Suppressor macrophage treated with lipopolysaccharide for 1 hour (primary cell): Measurements from ENCODE around the gene CPA1.
A peak's percentile ranks its signal among the peaks of the same experiment; 100 is the strongest.

Experiments used
- DNase-seq, 3 donors: peaks; one replicate each; pipeline ENCODE4 v3.0.0-alpha.2; 2020 to 2022

CPA1 gene

DNA sequence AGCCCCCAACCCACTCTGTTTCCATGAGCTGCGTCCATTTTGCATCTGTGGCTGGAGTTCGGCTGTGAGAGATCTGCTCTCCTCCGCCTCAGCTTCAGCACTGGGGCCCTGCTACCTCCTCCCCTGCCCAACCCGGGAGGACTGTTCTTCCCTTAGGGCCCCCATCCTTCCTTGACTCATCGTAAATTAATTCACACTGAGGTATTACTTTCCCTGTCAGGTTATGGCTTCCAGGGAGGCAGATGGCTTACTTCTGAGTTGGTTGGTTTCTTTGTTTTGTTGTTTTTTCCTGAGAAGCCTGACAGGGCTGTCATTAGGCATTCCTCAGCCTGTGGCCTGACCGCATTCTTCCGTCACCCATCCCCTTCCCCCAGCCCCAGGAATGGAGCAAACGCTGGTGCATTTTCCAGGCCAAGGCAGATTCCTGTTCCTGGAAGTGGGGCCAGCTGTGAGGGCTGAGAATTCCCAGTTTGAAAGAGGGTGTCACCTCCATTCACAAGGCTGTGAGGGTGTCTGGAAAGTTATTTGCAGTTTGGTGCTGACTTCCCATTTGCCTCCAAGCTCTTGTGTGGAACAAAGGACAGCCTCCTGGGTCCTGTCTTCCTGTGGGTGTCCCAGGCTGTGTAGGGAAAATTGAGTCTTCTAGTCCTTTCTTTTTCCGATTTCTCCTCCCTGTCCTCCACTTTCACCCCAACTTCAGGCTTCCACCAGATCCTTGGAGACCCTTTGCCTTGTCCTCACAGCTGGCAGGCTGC lies 24.0 kb upstream of the CPA1 start:
- no peak for DNase-seq

DNA sequence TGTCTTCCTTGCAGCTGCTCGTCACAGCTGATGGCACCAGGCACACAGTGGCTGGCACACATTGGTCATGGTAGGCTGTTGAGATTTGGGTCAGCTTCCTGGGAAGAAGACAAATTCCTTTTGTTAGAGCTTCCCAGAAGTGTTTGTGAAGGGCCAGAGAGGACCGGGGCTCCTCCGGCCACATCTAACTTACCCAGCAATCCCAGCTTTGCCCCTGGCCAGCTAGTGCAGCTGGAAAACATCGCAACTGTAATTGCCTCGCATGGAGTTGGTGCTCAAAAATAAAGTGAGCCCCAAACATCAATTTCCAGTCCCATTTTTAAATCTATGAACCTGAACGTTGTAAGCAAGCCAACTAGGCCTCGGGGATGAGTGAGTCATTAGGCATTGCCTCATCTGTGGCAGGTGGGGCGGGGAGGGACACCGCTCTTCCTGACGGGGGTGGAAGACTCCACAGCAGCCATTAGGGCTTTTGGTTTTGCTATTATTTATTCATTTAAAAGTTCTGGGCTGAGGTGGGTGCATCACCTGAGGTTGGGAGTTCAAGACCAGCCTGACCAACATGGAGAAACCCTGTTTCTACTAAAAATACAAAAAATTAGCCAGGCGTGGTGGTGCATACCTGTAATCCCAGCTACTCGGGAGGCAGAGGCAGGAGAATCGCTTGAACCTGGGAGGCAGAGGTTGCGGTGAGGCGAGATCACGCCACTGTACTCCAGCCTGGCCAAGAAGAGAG lies 23.2 kb upstream of the CPA1 start:
- DNase-seq, result no peak

DNA sequence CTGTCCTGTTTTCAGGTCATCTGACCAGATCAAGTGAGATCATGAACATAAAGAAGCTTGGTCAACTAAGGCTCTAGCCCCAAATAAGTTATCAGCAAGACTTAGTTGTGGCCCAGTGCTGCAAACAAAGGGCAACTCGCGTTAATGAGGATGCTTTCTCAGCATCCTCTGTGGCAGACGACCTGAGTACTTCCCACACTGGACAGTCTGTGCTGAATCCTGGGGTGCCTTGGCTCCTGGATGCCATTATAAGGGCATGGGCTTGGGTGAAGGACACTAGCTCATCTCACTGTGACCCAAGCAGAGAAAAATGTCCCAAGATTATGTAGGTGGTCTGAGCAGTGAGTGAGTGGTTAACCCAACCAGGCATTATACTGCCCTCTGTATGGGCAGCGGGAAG lies 21.8 kb upstream of the CPA1 start:
- no peak for DNase-seq

DNA sequence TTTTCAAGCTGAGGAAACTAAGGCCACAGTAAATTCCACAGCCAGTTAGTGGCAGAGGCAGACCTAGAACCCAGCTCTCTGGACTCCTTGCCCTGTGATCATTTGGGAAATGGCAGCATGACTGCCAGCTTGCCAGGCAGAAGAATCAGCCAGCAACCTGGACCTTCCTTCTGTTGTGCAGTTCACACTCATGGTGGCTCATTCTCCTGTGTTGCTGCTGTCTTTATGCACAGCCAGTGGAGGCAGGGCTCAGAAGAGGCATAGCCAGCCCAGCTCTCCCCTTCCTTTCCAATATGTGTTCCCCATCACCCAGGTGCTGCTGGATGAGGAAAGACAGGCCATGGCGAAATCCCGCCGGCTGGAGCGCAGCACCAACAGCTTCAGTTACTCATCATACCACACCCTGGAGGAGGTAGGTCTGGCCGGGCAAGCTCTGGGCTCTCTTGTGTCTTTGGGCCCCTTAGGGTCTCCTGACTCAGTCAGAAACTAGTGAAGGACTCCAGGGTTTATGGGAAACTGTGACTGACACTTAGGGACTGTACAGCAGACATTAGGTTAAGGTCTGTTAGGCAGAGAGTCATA lies 20.9 kb upstream of the CPA1 start:
- DNase-seq, result no peak

DNA sequence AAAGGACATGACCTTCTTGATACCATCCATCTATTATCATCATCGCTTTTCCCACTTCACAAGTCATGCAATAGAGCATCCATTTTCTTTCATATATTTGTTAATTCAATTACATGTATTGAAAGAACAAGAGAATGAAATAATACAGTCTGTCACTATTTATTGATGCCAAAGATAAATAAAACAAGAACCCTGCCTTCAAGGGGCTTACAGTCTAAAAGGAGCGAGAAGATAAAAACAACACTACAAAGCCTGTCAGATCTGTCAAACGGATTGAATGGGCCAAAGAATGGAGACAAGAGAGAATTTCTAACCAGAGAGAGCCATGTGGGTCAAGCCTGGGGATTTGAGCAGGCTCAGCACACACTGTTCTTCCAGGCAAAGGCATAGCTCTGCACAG lies 19.8 kb upstream of the CPA1 start:
- no peak for DNase-seq

DNA sequence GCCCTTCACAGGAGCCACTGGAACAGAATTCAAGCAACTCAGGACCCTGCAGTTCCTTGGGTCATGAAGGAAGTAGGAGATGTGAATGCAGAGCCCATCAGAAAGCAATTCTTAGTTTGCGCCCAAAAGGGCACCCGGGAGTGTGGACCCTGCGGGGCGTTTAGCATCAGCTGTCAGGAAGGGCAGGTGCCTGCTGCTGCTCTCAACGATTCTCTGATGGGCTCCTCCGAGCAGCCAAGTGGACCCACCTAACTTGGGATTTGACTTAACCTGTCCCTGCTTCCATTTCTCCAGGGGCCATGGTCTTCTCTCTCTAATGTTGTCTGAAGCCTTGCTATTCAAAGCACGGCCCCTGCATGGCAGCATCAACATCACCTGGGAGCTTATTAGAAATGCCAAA lies 18.6 kb upstream of the CPA1 start:
- no peak for DNase-seq

DNA sequence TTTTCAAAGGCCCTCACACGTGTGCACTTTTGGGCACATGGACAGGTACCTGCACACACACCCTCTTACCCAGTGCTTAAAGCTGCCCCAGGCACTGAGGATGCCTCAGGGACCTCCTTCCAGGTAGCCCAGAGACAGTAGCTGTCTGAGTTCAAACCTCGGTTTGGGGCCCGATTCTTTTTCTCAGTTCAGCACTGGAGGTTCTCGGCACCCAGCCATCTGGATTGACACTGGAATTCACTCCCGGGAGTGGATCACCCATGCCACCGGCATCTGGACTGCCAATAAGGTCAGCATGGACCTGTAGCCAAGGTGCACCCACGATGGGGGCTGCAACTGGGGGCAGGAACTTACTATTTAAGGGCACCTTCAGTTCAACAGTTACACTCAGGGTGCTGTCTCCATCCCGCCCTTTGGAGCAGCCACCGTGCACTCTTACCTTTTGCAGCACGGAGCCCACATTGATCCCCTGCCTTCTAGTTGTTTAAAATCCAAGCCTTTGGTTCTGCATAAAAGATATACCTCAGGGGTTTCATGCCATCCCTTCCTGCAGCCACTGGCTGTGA lies 18.0 kb upstream of the CPA1 start:
- DNase-seq, result no peak

DNA sequence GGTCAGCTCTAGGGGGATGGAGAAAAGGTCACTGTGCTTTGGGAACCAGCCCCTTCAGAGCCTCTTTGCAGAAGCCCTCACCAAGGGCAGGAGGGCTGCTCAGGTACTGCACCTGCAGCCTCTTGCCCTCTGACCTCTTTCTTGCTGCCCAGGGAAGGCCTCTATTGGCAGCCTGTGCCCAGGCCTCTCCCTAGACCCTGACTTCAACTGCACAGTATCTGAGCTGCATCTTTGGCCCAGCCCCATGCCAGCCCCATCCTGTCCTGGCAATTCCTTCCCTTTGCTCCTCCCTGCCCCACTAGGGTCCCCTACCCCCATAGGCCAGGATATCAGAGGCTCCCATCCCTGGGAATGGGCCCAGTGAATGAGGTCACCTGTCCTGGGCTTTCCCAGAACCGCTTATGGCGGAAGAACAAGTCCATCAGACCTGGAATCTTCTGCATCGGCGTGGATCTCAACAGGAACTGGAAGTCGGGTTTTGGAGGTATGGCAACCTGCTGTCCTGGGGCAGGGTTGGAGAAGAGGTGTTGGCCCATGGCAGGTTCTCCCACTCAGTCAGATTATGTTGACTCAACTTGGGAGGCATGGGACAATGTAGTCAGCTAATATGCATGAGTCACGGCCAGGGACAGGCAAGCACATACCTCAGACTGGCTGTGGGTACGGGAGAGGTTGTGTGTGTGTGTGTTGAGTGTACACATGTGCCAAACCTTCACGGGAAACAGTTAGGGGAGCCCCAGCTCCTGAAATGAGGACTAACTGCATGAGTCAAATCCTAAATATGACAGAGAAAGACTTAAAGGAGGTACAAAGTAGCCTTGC lies 17.1 kb upstream of the CPA1 start:
- peak; percentile 24 to 36 (median 31) for DNase-seq

DNA sequence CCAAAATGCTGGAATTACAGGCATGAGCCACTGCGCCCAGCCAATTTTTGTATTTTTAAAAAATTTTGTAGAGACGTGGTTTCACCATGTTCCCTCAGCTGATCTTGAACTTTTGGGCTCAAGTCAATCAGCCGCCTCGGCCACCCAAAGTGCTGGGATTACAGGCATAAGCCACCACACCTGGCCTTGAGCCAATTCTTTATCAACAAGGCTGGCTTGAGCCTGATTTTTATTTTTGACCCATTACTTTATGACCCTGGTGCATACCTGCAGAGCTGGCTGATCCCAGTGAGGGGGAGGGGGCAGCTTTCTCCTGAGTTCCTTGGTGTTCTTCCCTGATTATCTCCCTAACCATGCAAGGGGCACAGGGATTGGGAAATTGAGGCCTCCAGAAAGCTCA lies 15.8 kb upstream of the CPA1 start:
- DNase-seq, result no peak

DNA sequence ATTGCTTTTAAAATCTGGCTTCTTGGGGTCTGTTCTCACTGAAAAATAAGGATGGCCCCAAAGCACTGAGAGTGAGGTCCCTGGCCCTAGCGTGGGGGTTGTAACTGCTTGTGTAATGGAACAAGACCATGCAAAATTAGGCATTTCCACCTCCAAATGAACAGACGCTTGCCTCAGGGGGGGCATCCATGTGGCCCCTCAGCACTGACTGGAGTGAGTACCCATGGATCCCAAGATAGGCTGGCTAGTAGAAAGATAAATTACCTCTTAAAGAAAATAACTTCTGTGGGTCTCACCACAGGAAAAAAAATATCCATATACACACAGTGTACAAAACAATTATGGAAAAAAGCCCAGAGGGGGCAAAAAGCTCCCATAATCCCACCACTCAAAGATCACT lies 15.2 kb upstream of the CPA1 start:
- no peak for DNase-seq

DNA sequence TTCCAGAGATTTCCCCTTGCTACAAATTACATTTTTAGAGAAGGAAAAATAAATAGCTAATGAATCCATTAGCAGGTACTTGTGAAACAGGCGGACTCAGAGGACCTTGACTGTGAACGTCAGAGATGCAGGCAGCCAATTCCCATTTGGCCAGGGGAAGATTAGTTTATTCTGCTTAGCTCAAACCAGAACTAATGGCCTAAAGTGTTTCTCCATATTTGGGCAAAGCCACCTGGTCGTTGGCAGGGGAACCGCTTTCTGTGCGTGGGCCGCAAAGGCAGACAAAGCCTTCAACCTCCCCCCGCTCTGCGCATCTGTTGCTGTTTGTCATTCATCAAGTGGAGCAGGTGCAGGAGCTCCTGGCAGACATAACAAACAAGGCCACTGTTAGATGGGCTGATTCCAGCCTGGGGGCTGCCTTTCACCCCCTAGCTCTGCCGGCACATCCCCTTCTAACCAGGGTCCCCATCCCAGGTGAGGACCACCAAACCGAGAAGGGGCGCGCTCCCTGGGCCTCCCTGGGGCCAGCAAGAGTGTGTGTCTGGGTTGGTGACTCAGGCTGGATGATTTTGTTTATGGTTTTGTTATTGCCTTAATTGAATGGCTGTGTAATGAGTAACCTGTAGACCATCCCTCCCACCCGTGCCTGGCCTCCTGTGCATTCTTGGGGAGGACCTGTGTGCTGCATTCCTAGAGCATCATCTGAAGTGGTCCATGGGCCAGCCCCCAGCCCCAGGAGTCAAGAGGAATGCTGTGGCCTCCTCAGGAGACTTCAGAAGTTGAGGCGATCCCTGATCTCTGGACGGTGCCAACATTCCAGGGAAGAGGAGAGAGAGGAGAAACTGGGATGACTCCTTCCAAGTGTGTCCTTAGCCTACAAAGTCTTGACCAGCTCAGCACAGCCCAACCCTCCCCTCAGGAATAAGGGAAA lies 14.5 kb upstream of the CPA1 start:
- no peak for DNase-seq

DNA sequence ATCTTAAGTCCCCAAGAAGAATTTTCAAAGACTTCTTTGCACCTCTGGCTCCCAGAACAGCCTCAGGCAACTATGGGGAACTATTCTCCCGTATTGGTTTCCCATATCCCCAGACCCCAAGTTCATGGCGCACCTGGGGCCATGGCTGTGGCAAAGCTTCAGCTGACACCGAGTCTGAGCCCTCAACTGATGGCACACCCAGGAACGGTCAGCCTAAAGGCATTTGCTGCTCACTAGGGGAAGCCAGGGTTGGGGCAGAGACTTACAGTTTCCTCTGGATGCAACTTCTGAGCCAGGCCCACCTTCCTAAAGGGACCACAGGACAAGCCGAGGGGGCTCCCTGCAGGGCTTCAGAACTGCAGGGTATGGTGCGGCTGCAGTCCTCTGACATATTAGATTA lies 13.7 kb upstream of the CPA1 start:
- no peak for DNase-seq

DNA sequence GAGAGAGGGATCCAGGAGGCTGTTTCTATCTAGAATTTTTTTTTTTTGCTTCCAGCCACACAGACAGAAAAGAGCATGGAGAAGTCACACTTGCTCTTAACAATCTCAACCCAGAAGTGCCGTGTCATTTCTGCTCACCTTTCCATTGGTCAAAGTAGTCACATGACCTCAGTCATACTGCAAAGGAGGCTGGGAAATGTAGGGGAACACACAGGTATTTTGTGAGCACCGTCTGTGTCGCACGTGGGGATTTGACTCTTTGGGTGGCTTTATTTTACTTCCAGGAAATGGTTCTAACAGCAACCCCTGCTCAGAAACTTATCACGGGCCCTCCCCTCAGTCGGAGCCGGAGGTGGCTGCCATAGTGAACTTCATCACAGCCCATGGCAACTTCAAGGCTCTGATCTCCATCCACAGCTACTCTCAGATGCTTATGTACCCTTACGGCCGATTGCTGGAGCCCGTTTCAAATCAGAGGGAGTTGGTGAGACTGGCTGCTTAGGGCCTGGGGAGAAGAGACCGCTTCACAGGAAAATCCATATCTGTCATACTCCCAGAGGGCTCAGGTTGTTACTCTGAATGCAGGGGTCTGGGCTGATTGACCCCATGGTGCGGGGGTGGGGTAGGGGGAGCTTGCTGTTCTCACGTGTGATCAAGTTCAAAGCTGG lies 13.1 kb upstream of the CPA1 start:
- no peak for DNase-seq

DNA sequence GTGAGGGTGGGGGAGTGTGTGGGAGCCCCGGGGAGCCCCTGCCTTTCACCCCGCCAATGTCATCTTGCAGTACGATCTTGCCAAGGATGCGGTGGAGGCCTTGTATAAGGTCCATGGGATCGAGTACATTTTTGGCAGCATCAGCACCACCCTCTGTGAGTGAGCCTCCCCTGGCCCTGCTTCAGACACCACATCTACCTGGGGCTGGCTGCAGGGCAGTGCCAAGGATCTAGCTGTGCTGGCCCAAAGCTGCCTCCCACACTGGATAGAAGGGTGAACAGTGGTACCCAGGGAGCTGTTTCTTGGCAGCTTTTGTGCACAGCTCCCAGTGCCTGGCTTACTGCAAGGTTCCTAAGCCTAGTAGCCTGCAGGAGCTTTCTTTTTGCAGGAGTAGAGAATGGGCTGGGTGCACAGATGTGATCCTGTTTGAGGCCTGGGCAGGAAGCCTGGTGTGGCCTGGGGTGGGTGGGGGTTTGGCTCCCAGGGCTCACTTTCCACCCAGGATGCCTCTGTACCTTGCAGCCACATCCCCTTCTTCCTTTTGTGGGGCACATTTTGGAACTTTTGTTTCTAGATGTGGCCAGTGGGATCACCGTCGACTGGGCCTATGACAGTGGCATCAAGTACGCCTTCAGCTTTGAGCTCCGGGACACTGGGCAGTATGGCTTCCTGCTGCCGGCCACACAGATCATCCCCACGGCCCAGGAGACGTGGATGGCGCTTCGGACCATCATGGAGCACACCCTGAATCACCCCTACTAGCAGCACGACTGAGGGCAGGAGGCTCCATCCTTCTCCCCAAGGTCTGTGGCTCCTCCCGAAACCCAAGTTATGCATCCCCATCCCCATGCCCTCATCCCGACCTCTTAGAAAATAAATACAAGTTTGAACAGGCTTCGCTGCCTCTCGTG lies 12.2 kb upstream of the CPA1 start:
- DNase-seq, result no peak

DNA sequence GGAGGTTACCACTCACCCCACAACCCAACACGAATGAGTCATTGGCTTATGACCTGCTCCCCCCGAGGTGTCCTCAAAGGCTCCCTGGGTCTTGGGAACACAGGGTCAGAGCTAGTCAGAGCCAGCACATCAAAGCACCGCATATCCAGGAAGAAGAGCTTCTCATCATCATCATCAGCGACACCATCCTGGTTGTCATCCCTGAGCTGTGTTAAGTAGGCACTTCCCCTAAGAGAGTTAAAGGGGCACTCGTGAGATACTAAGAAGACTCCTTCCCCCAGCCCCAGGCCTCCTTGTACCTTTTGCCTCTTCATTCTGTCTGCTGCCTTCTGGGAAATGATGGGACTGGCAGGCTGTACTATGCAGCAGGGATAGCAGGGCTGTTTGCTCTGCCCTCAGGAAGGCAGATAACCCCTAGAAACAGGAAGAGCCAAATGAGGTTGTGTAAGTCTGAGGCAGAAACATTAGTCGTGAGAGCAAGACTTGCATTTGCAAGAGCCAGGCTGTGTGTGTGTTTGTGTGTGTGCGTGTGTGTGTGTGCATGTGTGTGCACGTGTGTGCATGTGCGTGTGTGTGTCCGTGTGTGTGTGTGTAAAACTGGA lies 11.1 kb upstream of the CPA1 start:
- DNase-seq, result peak; percentile 28 to 45 (median 42)

DNA sequence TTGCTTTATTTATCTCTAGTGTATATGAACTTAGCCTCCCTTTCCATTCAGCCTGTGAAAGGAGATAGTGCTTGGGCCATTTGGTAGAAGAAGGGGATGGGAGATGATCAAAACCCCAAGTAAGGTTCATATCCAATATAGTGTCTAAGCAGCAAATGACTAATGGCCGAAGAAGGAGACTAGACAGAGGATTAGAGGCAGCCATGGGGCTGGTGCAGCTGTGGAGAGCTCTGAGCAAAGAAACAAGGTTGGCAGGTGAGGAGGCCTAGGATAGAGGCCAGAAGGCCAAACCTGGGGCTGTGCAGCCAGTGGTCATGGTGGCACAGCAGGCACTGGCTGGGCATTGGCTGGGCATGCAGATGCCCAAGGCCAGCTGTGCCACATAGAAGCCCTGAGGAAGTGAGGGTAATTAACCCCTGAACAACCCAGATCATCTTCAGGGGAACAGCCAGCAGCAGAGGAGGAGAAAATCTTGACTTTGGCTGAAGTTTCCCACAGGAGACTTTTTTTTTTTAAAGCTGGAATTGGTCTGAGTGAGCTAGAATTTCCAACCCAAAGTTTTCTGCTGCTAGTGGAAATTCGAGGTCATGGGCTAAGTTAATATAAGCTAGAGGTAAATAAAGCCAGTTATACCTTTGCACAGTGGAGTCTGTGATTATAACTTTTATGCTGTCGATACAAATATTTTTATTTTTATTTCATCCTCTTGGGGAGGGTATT lies 10.3 kb upstream of the CPA1 start:
- no peak for DNase-seq

DNA sequence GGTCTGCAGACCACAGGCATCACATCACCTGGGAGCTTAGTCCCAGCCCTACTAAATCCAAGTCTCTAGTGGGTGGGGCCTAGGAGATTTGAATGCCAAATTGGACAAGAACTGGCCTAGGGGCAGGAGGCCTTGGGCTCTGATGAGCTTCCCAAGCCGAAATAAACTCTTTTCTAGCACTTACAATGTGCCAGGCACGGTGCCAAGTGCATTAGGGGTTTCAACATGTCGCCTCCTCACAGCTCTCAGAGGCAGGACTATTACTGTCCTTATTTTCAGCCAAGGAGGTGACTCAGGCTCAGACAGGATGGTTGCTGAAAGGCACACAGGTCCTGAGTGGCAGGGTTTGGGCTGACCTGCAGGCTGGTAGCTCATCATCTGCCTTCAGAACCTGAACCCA lies 9.2 kb upstream of the CPA1 start:
- DNase-seq, result no peak

DNA sequence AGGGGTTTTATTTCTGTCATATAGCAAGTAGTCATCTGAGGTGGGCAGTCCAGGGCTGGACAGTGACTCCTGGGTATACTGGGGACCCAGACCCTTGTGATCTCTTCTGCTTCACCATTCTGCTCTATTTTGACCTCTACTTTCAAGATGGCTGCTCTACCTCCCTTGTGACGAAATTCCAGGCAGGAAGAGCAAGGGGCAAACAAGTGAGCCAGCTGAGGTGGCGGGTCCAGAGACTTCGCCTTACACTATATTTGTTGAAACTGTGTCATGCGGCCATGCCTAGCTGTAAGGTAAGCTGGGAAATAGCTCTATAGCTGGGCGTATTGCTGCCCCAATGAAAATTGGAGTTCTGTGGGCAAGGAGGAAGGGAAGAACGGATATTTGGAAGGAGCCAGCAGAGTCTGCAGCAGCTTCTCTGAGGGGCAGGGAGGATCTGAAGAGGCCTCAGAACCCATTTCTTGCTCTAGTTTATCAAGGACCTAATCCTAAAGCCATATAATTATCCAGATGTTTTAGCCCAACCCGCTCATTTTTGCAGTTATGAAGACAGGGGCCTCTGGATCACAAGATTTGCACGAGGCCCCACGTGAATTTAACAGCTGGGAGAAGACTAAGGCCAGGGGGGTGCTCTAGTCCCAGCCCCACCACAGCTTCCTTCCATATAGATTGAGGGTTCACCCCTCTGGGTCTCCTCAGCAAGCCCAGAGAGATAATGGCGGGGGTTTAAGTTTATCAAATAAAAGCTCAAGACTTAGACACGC lies 7.7 kb upstream of the CPA1 start:
- DNase-seq, result no peak
